ENCODE results near the gene DNAI1.
A peak's percentile ranks its signal among the peaks of the same experiment; 100 is the strongest.

Gene DNAI1

GRCh38 chr9:34490360-34490759 lies 31.8 kb downstream of the DNAI1 start:
- no peak for DNase-seq (ENCODE audit: low read depth in 2 of 2)

DNA sequence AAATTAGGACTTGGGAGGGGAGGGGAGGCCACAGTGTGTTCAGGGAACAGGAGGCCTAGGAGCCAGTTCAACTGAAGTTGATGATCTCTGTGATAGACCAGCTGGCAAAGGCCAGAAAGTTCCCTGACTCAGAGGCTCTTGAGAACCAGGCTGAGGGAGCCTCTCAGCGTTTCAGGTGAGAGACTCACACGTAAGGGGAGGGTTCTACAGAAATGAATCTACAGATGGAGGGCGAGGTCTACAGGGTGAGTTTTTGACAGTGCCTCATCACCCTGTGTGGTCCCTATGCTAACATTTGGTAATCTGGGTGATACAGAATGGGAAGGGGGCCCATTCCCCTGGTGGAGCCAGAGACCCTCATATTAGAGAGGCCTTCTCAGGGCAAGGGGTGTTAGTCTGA lies 32.2 kb downstream of the DNAI1 start:
- no peak for DNase-seq (ENCODE audit: low read depth in 2 of 2)

DNA sequence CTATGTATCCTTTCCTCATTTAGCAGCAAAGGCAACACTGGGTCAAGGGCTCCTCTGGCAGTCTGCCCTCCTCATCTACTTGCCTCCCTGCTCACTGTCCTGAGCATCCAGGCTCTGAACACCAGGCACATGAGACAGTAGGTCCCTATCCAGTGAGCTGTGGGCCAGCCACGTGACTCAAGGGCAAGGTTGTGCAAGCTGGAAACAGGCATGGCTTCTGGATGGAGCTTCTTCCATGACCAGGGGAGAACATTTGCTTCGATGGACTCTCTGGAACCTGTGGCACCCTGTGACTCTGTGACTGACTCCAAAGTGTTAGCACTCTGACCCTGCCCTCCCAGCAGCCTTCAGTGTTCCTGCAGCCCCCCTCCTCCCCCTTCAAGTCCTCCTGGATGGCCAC lies 33.0 kb downstream of the DNAI1 start:
- DNase-seq (ENCODE audit: low read depth in 2 of 2) = no peak

DNA sequence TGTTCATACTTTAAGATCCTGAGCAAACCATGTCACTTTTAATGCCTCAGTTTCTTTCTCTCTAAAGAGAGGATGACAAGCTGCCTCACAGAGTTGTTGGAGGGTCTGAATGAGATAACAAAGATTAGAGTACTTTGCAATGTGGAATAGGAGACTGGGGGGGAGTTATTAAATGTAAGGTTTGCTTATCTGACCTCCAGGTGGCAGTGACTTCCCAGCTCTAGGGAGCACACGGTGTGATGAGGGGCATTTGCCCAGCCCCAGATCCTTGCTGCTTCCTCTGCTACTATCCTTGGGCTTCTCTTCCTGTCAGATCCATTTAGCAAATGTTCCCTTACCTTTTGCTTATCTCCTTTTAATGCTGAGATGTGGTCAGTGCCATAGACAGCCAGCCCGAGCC lies 33.4 kb downstream of the DNAI1 start:
- no peak for DNase-seq (ENCODE audit: low read depth in 2 of 2)

GRCh38 chr9:34493972-34494535 lies 35.4 kb downstream of the DNAI1 start:
- no peak for DNase-seq (ENCODE audit: low read depth in 2 of 2)

DNA sequence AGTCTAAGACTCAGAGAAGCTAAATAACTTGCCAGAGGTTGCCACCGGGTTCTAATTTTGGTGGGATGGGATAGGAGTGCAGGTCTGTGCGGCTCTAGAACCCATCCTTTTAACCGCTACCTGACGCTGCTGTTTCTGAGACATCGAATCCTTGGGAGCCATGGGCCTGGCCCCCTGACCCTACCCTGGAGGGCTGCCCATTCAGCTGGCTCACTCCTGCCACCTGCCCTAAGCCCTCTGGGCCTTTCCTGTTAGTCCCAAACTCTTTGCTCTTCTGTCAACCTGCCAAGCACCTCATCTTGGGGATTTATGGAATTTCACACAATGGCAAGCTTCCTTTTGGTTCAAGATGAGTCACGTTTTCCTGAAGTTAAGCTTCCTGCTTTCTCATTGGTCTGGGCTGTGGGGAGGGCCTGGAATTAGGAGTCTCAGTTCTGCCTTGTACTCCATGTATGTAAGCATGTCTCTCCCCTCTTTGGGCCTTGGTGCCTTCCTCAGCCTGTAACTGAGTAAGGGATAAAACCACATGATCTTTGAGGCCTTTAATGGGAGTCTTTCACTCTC lies 37.6 kb downstream of the DNAI1 start:
- DNase-seq (ENCODE audit: low read depth in 2 of 2) = no peak

DNA sequence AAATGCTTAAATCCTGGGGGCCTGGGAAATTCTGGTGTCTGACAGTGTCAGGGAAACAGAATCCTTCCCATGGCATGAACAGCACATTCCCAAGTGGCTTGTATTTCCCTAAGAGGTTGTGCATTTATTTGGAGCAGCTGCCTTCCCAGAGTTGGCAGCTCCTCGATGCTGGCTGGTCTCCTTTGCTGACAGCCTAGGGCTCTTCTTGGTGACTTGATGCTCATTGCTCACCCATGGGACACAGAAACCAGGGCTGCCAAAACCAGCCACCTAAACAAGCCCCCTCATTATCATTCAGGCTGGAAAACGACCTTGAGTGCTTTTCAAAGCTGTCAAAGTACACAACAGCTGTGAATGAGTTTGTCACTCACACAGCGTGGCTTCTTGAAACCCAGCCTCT lies 39.9 kb downstream of the DNAI1 start:
- no peak for DNase-seq (ENCODE audit: low read depth in 2 of 2)

DNA sequence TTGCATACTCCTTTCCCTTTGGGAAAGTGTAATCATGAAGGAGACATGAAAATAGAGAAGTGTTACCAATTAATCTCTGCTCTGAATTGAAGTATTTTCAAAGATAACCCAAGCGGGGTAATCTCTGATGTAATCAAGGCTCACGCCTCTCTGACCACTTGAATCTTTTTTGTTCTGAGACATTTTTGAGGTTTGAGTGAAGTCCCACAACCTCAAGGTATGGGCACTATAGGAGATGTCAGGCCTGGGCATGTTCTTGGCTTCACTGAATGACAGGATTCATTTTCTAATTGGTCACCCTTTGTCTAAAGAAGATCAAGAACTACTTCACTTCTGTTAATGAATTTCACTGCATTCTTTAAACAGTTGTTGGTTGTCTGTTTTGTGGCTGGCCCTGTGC lies 40.5 kb downstream of the DNAI1 start:
- no peak for DNase-seq (ENCODE audit: low read depth in 2 of 2)

DNA sequence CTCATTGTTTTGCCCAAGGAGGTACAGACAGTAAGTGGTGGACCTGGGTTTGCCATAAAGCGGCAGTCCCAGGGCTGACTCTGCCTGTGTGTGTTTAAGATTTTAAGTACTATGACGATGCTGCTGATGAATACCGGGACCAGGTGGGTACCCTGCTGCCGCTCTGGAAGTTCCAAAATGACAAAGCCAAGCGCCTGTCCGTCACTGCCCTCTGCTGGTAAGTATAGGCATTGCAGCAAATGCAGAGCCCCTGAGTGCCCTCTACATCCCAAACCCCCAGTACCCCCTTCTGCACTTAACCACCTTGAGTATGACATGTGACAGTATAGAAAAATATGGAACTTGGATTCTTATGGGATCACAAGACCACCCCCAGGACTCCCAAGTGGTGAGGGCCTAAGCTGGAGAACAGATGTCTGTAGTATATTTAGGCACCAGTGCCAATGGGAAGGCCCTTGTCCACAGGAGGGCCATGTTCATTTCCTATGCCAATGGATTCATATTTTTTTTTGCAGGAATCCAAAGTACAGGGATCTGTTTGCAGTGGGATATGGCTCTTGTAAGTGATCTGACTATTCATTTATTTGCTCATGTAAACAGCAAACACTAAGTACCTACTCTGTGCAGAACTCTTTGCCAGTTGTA lies 42.1 kb downstream of the DNAI1 start:
- DNase-seq (ENCODE audit: low read depth in 2 of 2) = peak; percentile 50 to 75

- DNase-seq (ENCODE audit: low read depth in 2 of 2) = no peak
Measured at GRCh38 chr9:34501372-34501771, 42.8 kb downstream of the DNAI1 start.

DNA sequence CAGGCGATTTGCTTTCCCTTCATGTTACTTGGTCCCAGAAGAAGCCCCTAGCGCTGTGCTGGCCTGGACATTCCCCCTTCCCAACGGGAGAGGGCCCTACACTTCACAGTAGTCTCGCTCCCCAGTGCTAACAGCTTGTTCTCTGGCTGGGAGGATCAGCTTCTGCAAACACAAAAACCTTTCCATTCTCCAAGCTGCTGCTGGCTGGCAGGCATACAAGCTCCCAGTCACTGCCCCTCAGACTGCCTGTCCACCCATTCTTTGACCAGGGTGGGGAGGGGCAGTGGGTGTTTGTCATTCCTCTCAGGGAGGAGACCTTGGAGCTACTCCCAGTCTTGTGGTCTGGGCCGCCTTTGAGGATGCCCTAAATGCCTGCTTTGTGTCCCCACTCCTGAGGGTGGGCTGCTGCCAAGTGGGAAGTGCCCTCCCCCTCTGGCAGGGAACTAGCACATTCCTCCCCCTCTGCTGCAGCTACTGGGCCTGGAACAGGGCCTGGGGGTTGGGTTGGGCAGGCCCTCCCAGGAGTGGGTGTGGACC lies 43.4 kb downstream of the DNAI1 start:
- no peak for DNase-seq (ENCODE audit: low read depth in 2 of 2)

DNA sequence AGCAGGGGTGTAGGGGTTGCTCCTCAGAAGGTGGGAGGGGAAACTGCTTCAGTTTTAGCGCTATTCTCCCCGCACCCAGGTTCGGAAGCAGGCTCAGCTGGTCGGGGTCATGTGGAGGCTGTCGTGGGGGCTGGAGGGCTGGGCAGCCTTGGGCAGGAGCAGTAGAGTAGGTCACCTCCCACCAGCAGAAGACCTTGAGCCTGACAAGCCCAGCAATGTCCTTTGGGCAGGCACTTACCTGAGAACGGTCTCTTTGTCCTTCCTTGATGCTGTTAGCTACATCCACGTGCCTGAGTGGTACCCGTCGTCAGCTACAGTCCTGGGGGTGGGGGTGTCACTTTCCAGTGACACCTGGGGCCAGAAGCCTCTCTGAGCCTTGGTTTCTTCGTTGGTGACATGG lies 43.9 kb downstream of the DNAI1 start:
- no peak for DNase-seq (ENCODE audit: low read depth in 2 of 2)

GRCh38 chr9:34502891-34503290 lies 44.3 kb downstream of the DNAI1 start:
- no peak for DNase-seq (ENCODE audit: low read depth in 2 of 2)

- DNase-seq (ENCODE audit: low read depth in 2 of 2) = no peak
Measured at GRCh38 chr9:34503406-34503805, 44.8 kb downstream of the DNAI1 start.

GRCh38 chr9:34505370-34506120 lies 46.9 kb downstream of the DNAI1 start:
- DNase-seq (ENCODE audit: low read depth in 2 of 2) = no peak

GRCh38 chr9:34506623-34507022 lies 48.0 kb downstream of the DNAI1 start:
- DNase-seq (ENCODE audit: low read depth in 2 of 2) = no peak

DNA sequence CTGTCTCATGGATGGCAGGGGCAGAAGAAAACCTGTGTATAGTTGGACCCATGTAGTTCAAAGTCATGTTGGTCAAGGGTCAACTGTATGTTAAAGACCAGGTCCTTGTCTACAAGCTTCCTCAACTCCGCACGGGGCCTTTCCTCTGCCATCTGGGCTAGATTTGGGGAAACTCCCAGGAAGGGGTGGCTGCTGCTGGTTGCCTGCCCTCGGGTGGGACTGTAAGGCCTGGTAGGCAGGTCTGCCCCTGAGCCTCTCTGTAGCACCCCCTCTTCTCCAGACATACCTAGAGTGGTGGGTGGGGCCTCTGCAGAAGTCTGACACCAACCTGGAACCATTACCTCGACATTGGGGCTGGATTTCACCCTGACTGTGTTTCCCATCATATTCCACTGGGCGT lies 49.0 kb downstream of the DNAI1 start:
- DNase-seq (ENCODE audit: low read depth in 2 of 2) = no peak

DNA sequence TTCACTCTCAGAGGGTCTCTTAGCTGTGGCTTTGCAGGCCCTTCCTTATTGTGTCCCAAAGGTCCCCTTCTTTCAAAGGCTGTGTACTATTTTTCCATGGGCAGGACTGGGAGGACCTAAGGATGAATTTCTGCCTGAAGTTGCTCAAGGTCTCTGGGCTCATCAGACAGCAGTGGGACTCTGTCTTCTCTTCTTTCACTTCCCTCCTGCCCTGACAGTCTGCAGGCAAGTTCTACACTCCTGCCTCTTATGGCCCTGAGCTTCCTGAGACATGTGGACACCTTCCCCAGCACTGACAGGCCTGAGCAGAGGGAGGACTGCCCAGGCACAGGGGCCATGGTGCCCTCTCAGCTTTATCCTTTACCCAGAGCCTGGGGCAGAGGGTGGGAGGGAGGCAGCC lies 49.4 kb downstream of the DNAI1 start:
- DNase-seq (ENCODE audit: low read depth in 2 of 2) = no peak

- no peak for DNase-seq (ENCODE audit: low read depth in 2 of 2)
Measured at GRCh38 chr9:34508463-34508862, 49.9 kb downstream of the DNAI1 start.

DNA sequence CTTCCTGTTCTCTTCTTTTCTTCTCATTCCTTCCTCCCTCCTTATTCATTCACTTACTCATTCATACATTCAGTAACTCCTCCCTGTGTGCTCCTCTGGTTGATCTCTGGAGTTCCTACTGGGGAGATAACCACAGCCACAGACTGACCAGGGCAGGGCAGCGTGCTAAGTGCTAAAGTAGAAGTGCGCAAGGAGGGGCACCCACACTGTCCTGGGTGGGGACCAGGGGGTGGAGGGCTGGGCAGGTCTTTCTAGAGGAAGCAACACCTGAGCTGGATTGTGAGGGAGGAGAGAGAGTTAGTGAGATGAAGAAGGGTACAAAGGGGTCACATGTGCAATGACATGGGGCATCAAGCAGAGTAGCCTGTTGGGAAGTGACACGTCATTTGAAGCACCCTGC lies 50.3 kb downstream of the DNAI1 start:
- DNase-seq (ENCODE audit: low read depth in 2 of 2) = no peak

DNA sequence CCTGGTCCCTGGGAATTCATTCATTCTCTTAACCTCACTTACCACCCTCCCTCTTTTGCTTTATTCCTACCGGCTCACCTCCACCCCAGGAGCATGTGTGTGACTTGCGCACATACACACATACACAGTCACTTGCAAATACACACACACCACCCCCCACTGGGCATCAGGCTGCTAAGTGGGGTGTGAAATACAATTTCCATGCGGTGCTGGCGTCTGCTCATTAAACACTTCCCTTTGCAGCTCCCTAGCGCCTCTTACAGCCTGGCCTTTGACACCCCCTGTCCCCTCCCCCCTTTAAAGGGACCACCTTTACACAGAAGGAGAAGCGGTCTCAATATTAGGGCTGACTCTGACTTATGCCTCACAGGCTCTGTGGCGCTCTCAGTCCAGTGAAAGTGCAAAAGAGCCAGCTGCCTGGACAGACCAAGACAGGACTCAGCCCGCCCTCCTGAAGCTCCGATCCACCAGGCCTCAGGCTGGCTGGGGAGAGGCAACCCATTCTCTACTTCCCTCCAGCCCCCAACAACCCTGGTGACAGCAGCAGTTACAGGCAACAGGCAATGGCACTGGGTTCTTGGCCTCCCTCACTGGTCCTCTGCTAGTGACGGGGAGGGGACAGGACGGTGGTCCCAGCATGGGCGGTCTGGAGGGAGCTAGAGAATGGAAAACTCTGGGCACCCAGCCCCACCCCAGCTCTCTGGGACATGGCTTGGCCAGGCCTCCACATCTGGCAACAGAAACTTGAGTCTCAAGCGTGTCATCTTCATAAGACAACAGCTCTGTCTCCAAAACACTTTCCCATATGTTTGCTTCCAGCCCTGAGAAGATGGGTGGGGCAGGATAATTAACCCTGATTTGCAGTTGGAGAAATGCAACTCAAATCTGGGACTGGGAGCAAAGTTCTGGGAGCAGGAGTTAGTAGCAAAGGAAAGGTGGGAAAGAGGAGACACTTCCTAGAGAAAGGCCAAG lies 52.2 kb downstream of the DNAI1 start:
- no peak for DNase-seq (ENCODE audit: low read depth in 2 of 2)
